SK-N-SH (cell line): ENCODE results near the gene ARHGAP23. TPM values are rescaled to one million over a fixed set of nuclear protein-coding genes. Genes with fewer than 3 reads are reported as not detected.

Experiments
- CTCF ChIA-PET: fragments of 300-600, 350-600 bp; formaldehyde crosslinking; extraction: SDS; loops from one replicate; lab custom pipeline; 2021; lab: Yijun Ruan, JAX
- POLR2A ChIA-PET: fragments of 350-600 bp; sonication (Branson Sonifier 250); formaldehyde crosslinking; extraction: SDS; loops from one replicate; lab custom pipeline; 2020; ENCODE audit warnings: antibody characterized with exemption, inconsistent platforms; lab: Yijun Ruan, JAX
- DNase-seq: peaks from one replicate; pipeline ENCODE4 v3.0.0; 2012
- H2AFZ ChIP-seq: fragments of 200-600 bp; sonication (generic); 2 replicates; pipeline ENCODE4 v1.8.1; 2016; ENCODE audit warnings: antibody characterized with exemption, mild to moderate bottlenecking, low read depth
- H3F3A ChIP-seq: fragments of 200-600 bp; sonication (generic); replicated peaks from 2 replicates; pipeline ENCODE3; 2016; ENCODE audit warnings: antibody characterized with exemption, mild to moderate bottlenecking; ENCODE audit not compliant: insufficient read depth
- H3K27ac ChIP-seq, 2 experiments: fragments of 200-500 bp in 1 of 2; fragments of 200-600 bp in 1 of 2; sonication (Bioruptor generic) in 1 of 2; sonication (generic), shearing (Covaris generic) in 1 of 2; 2 replicates each; pipeline versions ENCODE4 v1.5.1 to v1.6.1; 2014 to 2016; ENCODE audit warnings: low read depth in 2 of 2, inconsistent platforms in 1 of 2, low read length in 1 of 2, mild to moderate bottlenecking in 1 of 2, mixed read lengths in 1 of 2
- H3K27me3 ChIP-seq: fragments of 200-600 bp; sonication (generic), shearing (Covaris generic); 2 replicates; pipeline ENCODE4 v1.6.1; 2016; ENCODE audit warnings: mixed run types; ENCODE audit not compliant: insufficient read depth
- H3K36me3 ChIP-seq, 2 experiments: fragments of 200-500 bp in 1 of 2; fragments of 200-600 bp in 1 of 2; sonication (Bioruptor generic) in 1 of 2; sonication (generic) in 1 of 2; replicated peaks in 1 of 2; 2 replicates each; pipeline versions ENCODE3 to v1.5.1; 2014 to 2016; ENCODE audit warnings: low read length in 1 of 2, mild to moderate bottlenecking in 1 of 2; ENCODE audit not compliant: insufficient read depth in 2 of 2, control insufficient read depth in 1 of 2
- H3K4me1 ChIP-seq, 2 experiments: fragments of 200-500 bp in 1 of 2; fragments of 200-600 bp in 1 of 2; sonication (Bioruptor generic) in 1 of 2; sonication (generic), shearing (Covaris generic) in 1 of 2; 2 replicates each; pipeline versions ENCODE4 v1.5.1 to v1.6.1; 2014 to 2016; ENCODE audit warnings: low read depth in 1 of 2, low read length in 1 of 2, mixed run types in 1 of 2; ENCODE audit not compliant: insufficient read depth in 2 of 2, control insufficient read depth in 1 of 2
- H3K4me2 ChIP-seq: fragments of 200-600 bp; sonication (generic), shearing (Covaris generic); 2 replicates; pipeline ENCODE4 v1.6.1; 2017; ENCODE audit warnings: mixed run types
- H3K4me3 ChIP-seq, 2 experiments: fragments of 200-500 bp in 1 of 2; fragments of 200-600 bp in 1 of 2; sonication (Bioruptor generic) in 1 of 2; sonication (generic), shearing (Covaris generic) in 1 of 2; 2 replicates each; pipeline versions ENCODE4 v1.5.1 to v1.8.1; 2014 to 2016; ENCODE audit warnings: low read depth in 2 of 2, inconsistent platforms in 1 of 2, low read length in 1 of 2, mild to moderate bottlenecking in 1 of 2, mixed read lengths in 1 of 2, moderate library complexity in 1 of 2
- H3K79me2 ChIP-seq: fragments of 200-600 bp; sonication (generic); 2 replicates; pipeline ENCODE4 v1.8.1; 2017; ENCODE audit warnings: mild to moderate bottlenecking; ENCODE audit not compliant: insufficient read depth
- H3K9ac ChIP-seq: fragments of 200-600 bp; sonication (generic); 2 replicates; pipeline ENCODE4 v1.6.1; 2017; ENCODE audit warnings: mixed run types
- H3K9me2 ChIP-seq: fragments of 200-600 bp; sonication (generic); 2 replicates; pipeline ENCODE4 v1.6.1; 2017; ENCODE audit warnings: mixed run types
- H3K9me3 ChIP-seq: fragments of 200-600 bp; sonication (generic); 2 replicates; pipeline ENCODE4 v1.6.1; 2017; ENCODE audit warnings: mixed run types, mild to moderate bottlenecking, moderate library complexity
- H4K20me1 ChIP-seq: fragments of 200-600 bp; sonication (generic); 2 replicates; pipeline ENCODE4 v1.6.1; 2017; ENCODE audit warnings: mild to moderate bottlenecking, mixed run types; ENCODE audit not compliant: insufficient read depth
- CHD2 ChIP-seq: fragments of 150-350 bp; IDR thresholded peaks from 2 replicates; pipeline ENCODE4 v1.6.1; 2018; ENCODE audit warnings: low read length; ENCODE audit not compliant: partially characterized antibody
- CTCF ChIP-seq: fragments of 200-600 bp; sonication (generic); IDR thresholded peaks from 2 replicates; pipeline ENCODE4 v1.6.1; 2017; ENCODE audit warnings: antibody characterized with exemption, mild to moderate bottlenecking, moderate library complexity
- EP300 ChIP-seq, 2 experiments: IDR thresholded peaks; 2 replicates each; pipeline versions ENCODE4 v1.4.0 to v1.6.1; 2012; ENCODE audit warnings: borderline replicate concordance in 1 of 2, low read depth in 1 of 2, low read length in 1 of 2
- FOSL2 ChIP-seq: IDR thresholded peaks from 2 replicates; pipeline ENCODE4 v1.4.0; 2012; ENCODE audit warnings: low read depth, mild to moderate bottlenecking, moderate library complexity, borderline replicate concordance
- FOXM1 ChIP-seq: IDR thresholded peaks from 2 replicates; pipeline ENCODE4 v1.4.0; 2012; ENCODE audit warnings: low read depth, mild to moderate bottlenecking
- NFIC ChIP-seq: IDR thresholded peaks from 2 replicates; pipeline ENCODE4 v1.4.0; 2012; ENCODE audit warnings: borderline replicate concordance
- NRF1 ChIP-seq: IDR thresholded peaks from 2 replicates; pipeline ENCODE4 v1.6.1; 2012; ENCODE audit warnings: low read depth, mild to moderate bottlenecking, low read length
- POLR2AphosphoS5 ChIP-seq: IDR thresholded peaks from 2 replicates; pipeline ENCODE4 v1.6.1; 2012; ENCODE audit warnings: low read depth, low read length
- RAD21 ChIP-seq: IDR thresholded peaks from 2 replicates; pipeline ENCODE4 v1.6.1; 2012; ENCODE audit warnings: mild to moderate bottlenecking, low read length
- RCOR1 ChIP-seq: fragments of 150-350 bp; IDR thresholded peaks from 2 replicates; pipeline ENCODE4 v1.6.1; 2017; ENCODE audit warnings: antibody characterized with exemption, low read length
- RXRA ChIP-seq: IDR thresholded peaks from 2 replicates; pipeline ENCODE4 v1.4.0; 2012; ENCODE audit warnings: low read depth, mild to moderate bottlenecking, borderline replicate concordance
- SIN3A ChIP-seq: IDR thresholded peaks from 2 replicates; pipeline ENCODE4 v1.6.1; 2012; ENCODE audit warnings: low read depth, mild to moderate bottlenecking, low read length, moderate library complexity, borderline replicate concordance
- SMC3 ChIP-seq: IDR thresholded peaks from 2 replicates; pipeline ENCODE4 v1.6.1; 2012; ENCODE audit warnings: low read depth, low read length, improper control_type of control experiment
- TEAD4 ChIP-seq: IDR thresholded peaks from 2 replicates; pipeline ENCODE4 v1.4.0; 2012; ENCODE audit warnings: mild to moderate bottlenecking, borderline replicate concordance; ENCODE audit not compliant: insufficient read depth
- USF2 ChIP-seq: fragments of 150-350 bp; IDR thresholded peaks from 2 replicates; pipeline ENCODE4 v1.6.1; 2017; ENCODE audit warnings: antibody characterized with exemption, low read length, low read depth, borderline replicate concordance
- WGBS: methylation state at CpG from one replicate; pipeline ENCODE4 v1.1.6; 2017; ENCODE audit warnings: low lambda C conversion rate; 5-methylcytosine and 5-hydroxymethylcytosine counted together
- polyA plus RNA-seq, 3 experiments: library from polyadenylated mRNA; depleted of rRNA; stranded (reverse); fragments of >200 nt; gene quantifications; 2 replicates each; pipeline ENCODE4 v1.2.3, GENCODE V29; 2012

ARHGAP23 gene
- polyA plus RNA-seq, 1 of the 3 experiments (the other 2 are of a cell fraction): 19.2 TPM

GRCh38 chr17:38443356-38444031 is 15.2 kb downstream of the ARHGAP23 start:
- H3F3A ChIP-seq: peaks cover 6% of the 10 kb centered on the region
- peaks cover 0 to 8% of the 10 kb centered on the region in 2 experiments for H3K36me3 ChIP-seq
- no peak overlapping the region for H3K4me3 ChIP-seq
- ChIA-PET CTCF (interaction anchor here (0.6 to 12.8 kb wide), 36 partner anchors 9 to 226 kb away, joined by 3 to 146 read pairs (median 4); partner anchors contain the start of genes ARHGAP23 and SOCS7), POLR2A (interaction anchor here (0.6 kb wide), 1 partner anchor 30 kb away, joined by 3 read pairs; no protein-coding TSS in a partner anchor)
- TF ChIP-seq FOSL2: no peak
- no peak for TF ChIP-seq RXRA
- no peak for TF ChIP-seq USF2
- no peak for TF ChIP-seq SIN3A
- TF ChIP-seq NFIC: no peak
- TF ChIP-seq CTCF: no peak
- TF ChIP-seq EP300 (IDR thresholded peaks at IDR 0.05; ENCODE audit: borderline replicate concordance in 1 of 2, low read depth in 1 of 2, low read length in 1 of 2): no peak
- WGBS: 59% methylated on average over 6 of the region's 7 CpGs
- H3K4me2 ChIP-seq: no peak overlapping the region
- H3K79me2 ChIP-seq: peaks cover 86% of the 10 kb centered on the region
- H3K4me1 ChIP-seq: peaks cover 8 to 17% of the 10 kb centered on the region in 2 experiments; a peak in 2 of 4 replicates
- H3K9me3 ChIP-seq: no peaks in the 10 kb centered on the region
- no peaks in the 10 kb centered on the region for H3K9me2 ChIP-seq
- H4K20me1 ChIP-seq: peaks cover 59% of the 10 kb centered on the region
- H3K27ac ChIP-seq: no peak overlapping the region
- H3K27me3 ChIP-seq: no peaks in the 10 kb centered on the region
- H3K9ac ChIP-seq: no peak overlapping the region
- no peak overlapping the region for H2AFZ ChIP-seq
- no peak for DNase-seq

- peak; percentile 10; the same call in 1 of the 2 replicates for TF ChIP-seq NFIC
- peak; percentile 97 for TF ChIP-seq RAD21
- no peak for TF ChIP-seq POLR2AphosphoS5
- peak; percentile 94 for TF ChIP-seq CTCF
- TF ChIP-seq RCOR1: no peak
- TF ChIP-seq NRF1: peak; percentile 20; the same call in 1 of the 2 replicates
- TF ChIP-seq SMC3: peak; percentile 98
- TF ChIP-seq TEAD4: no peak
- no peak for TF ChIP-seq RXRA
- peak; percentile 40 for TF ChIP-seq CHD2
- TF ChIP-seq FOXM1: no peak
- no peaks in the 10 kb centered on the region for H3K27me3 ChIP-seq
- H3K9ac ChIP-seq: no peak overlapping the region
- peaks cover 55% of the 10 kb centered on the region for H4K20me1 ChIP-seq
- peak; percentile 91 for DNase-seq
- H3K4me1 ChIP-seq: peaks cover 10 to 17% of the 10 kb centered on the region in 2 experiments; a peak in 2 of 4 replicates
- no peaks in the 10 kb centered on the region for H3K9me2 ChIP-seq
- H3K36me3 ChIP-seq: peaks cover 0 to 8% of the 10 kb centered on the region in 2 experiments
- no peaks in the 10 kb centered on the region for H3K9me3 ChIP-seq
- H3F3A ChIP-seq: peaks cover 6% of the 10 kb centered on the region
- 0% methylated on average over 5 of the region's 14 CpGs for WGBS
- H3K27ac ChIP-seq: no peak overlapping the region
- ChIA-PET CTCF (interaction anchor here (0.6 to 12.8 kb wide), 32 partner anchors 8 to 226 kb away, joined by 3 to 146 read pairs (median 4); partner anchors contain the start of genes ARHGAP23 and SOCS7), POLR2A (no interaction called here)
- peak overlapping the region; percentile 41; the same call in 1 of the 2 replicates for H3K4me2 ChIP-seq
- no peak overlapping the region; a peak in 1 of 4 replicates for H3K4me3 ChIP-seq
- peaks cover 86% of the 10 kb centered on the region for H3K79me2 ChIP-seq
- no peak overlapping the region for H2AFZ ChIP-seq
These were observed 15.9 kb downstream of the ARHGAP23 start for GRCh38 chr17:38444151-38444550.
